ENCODE results near the gene TDRD7. TPM values are rescaled to one million over a fixed set of nuclear protein-coding genes. Genes with fewer than 3 reads are reported as not detected.

TDRD7 gene
- total and polyA plus RNA-seq, 2 donors (not counting 1 experiment from before 2014, with no cell fraction given) = 11.5 to 19.7 TPM

- Mint-ChIP-seq H3K27ac (no peak overlapping the region), H3K27me3 (no peaks in the 10 kb centered on the region), H3K4me3 (no peak overlapping the region), H3K9me3 (ENCODE audit: insufficient read depth) (peaks cover 8% of the 10 kb centered on the region), H3K4me1 (peaks cover 18% of the 10 kb centered on the region)
- Histone ChIP-seq H3K4me2 (replicated peaks; ENCODE audit: low read depth, low read length, poor library complexity, severe bottlenecking) (no peak overlapping the region), H3K27me3 (replicated peaks in 1 of 4; ENCODE audit: control extremely low read depth in 1 of 4, control insufficient read depth in 3 of 4, insufficient read depth in 4 of 4, low read length in 3 of 4) (no peaks in the 10 kb centered on the region), H3K4me1 (ENCODE audit: control insufficient read depth in 2 of 2, insufficient read depth in 2 of 2, low read length in 2 of 2) (no peaks in the 10 kb centered on the region), H3K79me2 (ENCODE audit: control insufficient read depth, insufficient read depth, low read length) (peaks cover 71% of the 10 kb centered on the region), H3K27ac (ENCODE audit: low read length in 2 of 2) (no peak overlapping the region), H4K20me1 (ENCODE audit: control insufficient read depth, insufficient read depth, low read length, poor library complexity, severe bottlenecking) (peaks cover 36% of the 10 kb centered on the region), H3K9ac (ENCODE audit: low read length) (no peak overlapping the region), H3K4me3 (ENCODE audit: control extremely low read depth in 1 of 5, extremely low read depth in 1 of 5, insufficient read depth in 1 of 5, low read depth in 2 of 5, low read length in 4 of 5) (no peak overlapping the region), H3K36me3 (replicated peaks in 1 of 2; ENCODE audit: control extremely low read depth in 1 of 2, control insufficient read depth in 1 of 2, extremely low read depth in 1 of 2, insufficient read depth in 2 of 2, low read length in 1 of 2) (no peaks in the 10 kb centered on the region), H3K9me3 (ENCODE audit: control extremely low read depth in 1 of 3, control insufficient read depth in 2 of 3, insufficient read depth in 1 of 3, low read length in 2 of 3) (peaks cover 2 to 12% (median 4%) of the 10 kb centered on the region in 3 donors), H2AFZ (ENCODE audit: insufficient read depth, low read depth, low read length, poor library complexity, severe bottlenecking) (no peak overlapping the region)
- POLR2A ChIA-PET = no interaction called here
- CTCF ChIA-PET = no interaction called here
- WGBS (ENCODE audit: insufficient coverage) = 100% methylated on average over 2 of the region's 3 CpGs
- intact Hi-C loops (cut with micrococcal nuclease) = loop anchor here (10.0 kb wide), 3 partner anchors 566 to 1544 kb away; partner anchors contain the start of genes ANP32B, ERCC6L2 and ZNF367
- no peak for DNase-seq
- ATAC-seq (ENCODE audit: low read depth) = no peak
- TF ChIP-seq EZH2 (IDR thresholded peaks at IDR 0.05; ENCODE audit: borderline replicate concordance, insufficient read depth, low read depth, low read length, poor library complexity, severe bottlenecking) = no peak
- TF ChIP-seq, protein P1, sequence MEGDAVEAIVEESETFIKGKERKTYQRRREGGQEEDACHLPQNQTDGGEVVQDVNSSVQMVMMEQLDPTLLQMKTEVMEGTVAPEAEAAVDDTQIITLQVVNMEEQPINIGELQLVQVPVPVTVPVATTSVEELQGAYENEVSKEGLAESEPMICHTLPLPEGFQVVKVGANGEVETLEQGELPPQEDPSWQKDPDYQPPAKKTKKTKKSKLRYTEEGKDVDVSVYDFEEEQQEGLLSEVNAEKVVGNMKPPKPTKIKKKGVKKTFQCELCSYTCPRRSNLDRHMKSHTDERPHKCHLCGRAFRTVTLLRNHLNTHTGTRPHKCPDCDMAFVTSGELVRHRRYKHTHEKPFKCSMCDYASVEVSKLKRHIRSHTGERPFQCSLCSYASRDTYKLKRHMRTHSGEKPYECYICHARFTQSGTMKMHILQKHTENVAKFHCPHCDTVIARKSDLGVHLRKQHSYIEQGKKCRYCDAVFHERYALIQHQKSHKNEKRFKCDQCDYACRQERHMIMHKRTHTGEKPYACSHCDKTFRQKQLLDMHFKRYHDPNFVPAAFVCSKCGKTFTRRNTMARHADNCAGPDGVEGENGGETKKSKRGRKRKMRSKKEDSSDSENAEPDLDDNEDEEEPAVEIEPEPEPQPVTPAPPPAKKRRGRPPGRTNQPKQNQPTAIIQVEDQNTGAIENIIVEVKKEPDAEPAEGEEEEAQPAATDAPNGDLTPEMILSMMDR (IDR thresholded peaks at IDR 0.05) = no peak
These were observed 7.0 kb downstream of the TDRD7 start for GRCh38 chr9:97418880-97419279.

DNA sequence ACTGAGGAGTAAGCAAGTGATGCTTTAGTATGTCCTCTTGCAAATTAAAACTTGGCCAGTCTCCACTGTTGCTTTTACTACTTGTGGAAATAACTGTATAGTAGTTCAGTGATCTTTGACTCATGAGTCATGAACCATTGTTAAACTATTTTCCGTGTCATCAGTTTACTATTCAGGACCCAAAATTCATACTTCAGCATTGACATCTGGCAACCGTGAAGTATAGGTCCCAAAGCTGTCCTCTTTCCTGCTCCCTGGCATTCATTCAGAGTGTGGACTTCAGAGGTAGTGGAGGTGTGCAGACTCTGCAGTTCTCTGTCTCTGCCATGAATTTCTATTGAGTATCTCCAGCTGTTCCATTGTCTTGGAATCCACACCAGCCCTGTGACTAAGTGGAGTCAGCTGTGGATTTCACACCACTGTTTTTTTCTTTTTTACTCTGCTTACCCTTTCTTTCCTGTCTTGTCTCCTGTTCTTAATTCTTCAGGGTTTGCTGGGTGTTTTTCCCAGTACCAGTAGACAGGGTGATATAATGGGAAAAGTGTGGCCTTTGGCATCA, 7.5 kb downstream of the TDRD7 start:
- no peaks in the 10 kb centered on the region for H3K27me3 Mint-ChIP-seq
- Histone ChIP-seq H3K4me1 (ENCODE audit: control insufficient read depth in 2 of 2, insufficient read depth in 2 of 2, low read length in 2 of 2) (no peaks in the 10 kb centered on the region), H3K79me2 (ENCODE audit: control insufficient read depth, insufficient read depth, low read length) (peaks cover 76% of the 10 kb centered on the region), H3K27me3 (replicated peaks in 1 of 4; ENCODE audit: control extremely low read depth in 1 of 4, control insufficient read depth in 3 of 4, insufficient read depth in 4 of 4, low read length in 3 of 4) (no peaks in the 10 kb centered on the region), H3K36me3 (replicated peaks in 1 of 2; ENCODE audit: control extremely low read depth in 1 of 2, control insufficient read depth in 1 of 2, extremely low read depth in 1 of 2, insufficient read depth in 2 of 2, low read length in 1 of 2) (no peaks in the 10 kb centered on the region), H3K4me3 (ENCODE audit: control extremely low read depth in 1 of 5, extremely low read depth in 1 of 5, insufficient read depth in 1 of 5, low read depth in 2 of 5, low read length in 4 of 5) (no peak overlapping the region), H4K20me1 (ENCODE audit: control insufficient read depth, insufficient read depth, low read length, poor library complexity, severe bottlenecking) (peaks cover 33% of the 10 kb centered on the region), H3K9ac (ENCODE audit: low read length) (no peak overlapping the region), H3K9me3 (ENCODE audit: control extremely low read depth in 1 of 3, control insufficient read depth in 2 of 3, insufficient read depth in 1 of 3, low read length in 2 of 3) (peaks cover 2 to 16% (median 4%) of the 10 kb centered on the region in 3 donors), H3K27ac (ENCODE audit: low read length in 2 of 2) (no peak overlapping the region), H2AFZ (ENCODE audit: insufficient read depth, low read depth, low read length, poor library complexity, severe bottlenecking) (no peak overlapping the region), H3K4me2 (replicated peaks; ENCODE audit: low read depth, low read length, poor library complexity, severe bottlenecking) (no peak overlapping the region)
- no peak for DNase-seq
- CTCF ChIA-PET = no interaction called here
- H3K27ac Mint-ChIP-seq = no peak overlapping the region
- POLR2A ChIA-PET = no interaction called here
- intact Hi-C loops (cut with micrococcal nuclease) = loop anchor here (10.0 kb wide), 3 partner anchors 565 to 1545 kb away; partner anchors contain the start of genes ANP32B, ERCC6L2 and ZNF367
- peaks cover 8% of the 10 kb centered on the region for H3K9me3 Mint-ChIP-seq (ENCODE audit: insufficient read depth)
- 100% methylated on average over 1 of the region's 2 CpGs for WGBS (ENCODE audit: insufficient coverage)
- TF ChIP-seq, protein P1 (IDR thresholded peaks at IDR 0.05) = no peak
- no peak for TF ChIP-seq EZH2 (IDR thresholded peaks at IDR 0.05; ENCODE audit: borderline replicate concordance, insufficient read depth, low read depth, low read length, poor library complexity, severe bottlenecking)
- peaks cover 15% of the 10 kb centered on the region for H3K4me1 Mint-ChIP-seq
- ATAC-seq (ENCODE audit: low read depth) = no peak
- H3K4me3 Mint-ChIP-seq = no peak overlapping the region

Data from B cell (primary cell).